Activated CD4-positive, alpha-beta T cell treated with anti-CD3 and anti-CD28 coated beads for 36 hours (primary cell): ENCODE measurements around the gene TRPM6. TPM values are rescaled to one million over a fixed set of nuclear protein-coding genes. Genes with fewer than 3 reads are reported as not detected.
"Not testable (repeated sequence)": the region's sequence is repeated elsewhere in the genome, so short reads cannot be mapped to it uniquely, and the experiment has no call there.

Experiments used
- ATAC-seq: fragments of 200-7000 bp; cut with Tn5 transposase; one replicate; pipeline ENCODE4 v1.10.0; 2021; ENCODE audit warnings: mild to moderate bottlenecking, moderate library complexity
- CTCF ChIA-PET: fragments of 350-600 bp; sonication (Branson Sonifier 250); formaldehyde crosslinking; loops from one replicate; lab custom pipeline; 2021; ENCODE audit warnings: antibody characterized with exemption; lab: Charles Lee
- POLR2A ChIA-PET: fragments of 350-600 bp; sonication (Branson Sonifier 250); formaldehyde crosslinking; loops from one replicate; lab custom pipeline; 2021; ENCODE audit warnings: antibody characterized with exemption, inconsistent platforms; lab: Charles Lee
- DNase-seq: peaks from one replicate; pipeline ENCODE4 v3.0.0-alpha.2; 2020
- H3K27ac Mint-ChIP-seq: one replicate; pipeline ENCODE4 v1.8.0; 2021; ENCODE audit warnings: mixed read lengths
- H3K27me3 Mint-ChIP-seq: one replicate; pipeline ENCODE4 v1.8.0; 2021; ENCODE audit warnings: mixed read lengths
- H3K36me3 Mint-ChIP-seq: one replicate; pipeline ENCODE4 v1.8.0; 2021; ENCODE audit warnings: low read depth, mixed read lengths
- H3K4me1 Mint-ChIP-seq: one replicate; pipeline ENCODE4 v1.8.0; 2021; ENCODE audit warnings: mixed read lengths
- H3K4me3 Mint-ChIP-seq: one replicate; pipeline ENCODE4 v1.8.0; 2021; ENCODE audit warnings: mild to moderate bottlenecking, moderate library complexity, mixed read lengths
- H3K9me3 Mint-ChIP-seq: one replicate; pipeline ENCODE4 v1.8.0; 2021; ENCODE audit warnings: low read depth, mixed read lengths
- intact Hi-C, 2 experiments: fragments of 100-400 bp; cut with DNase I in 1 of 2; cut with micrococcal nuclease in 1 of 2; formaldehyde crosslinking; loops; one replicate each; pipeline versions ENCODE4 v1.14.2 to v1.15.1; 2022 to 2024; cut with DNase I, micrococcal nuclease
- total RNA-seq, 2 experiments: library from RNA; stranded (reverse); gene quantifications; one replicate each; pipeline ENCODE4 v1.2.3, GENCODE V29; 2021

The TRPM6 gene
- total RNA-seq, 2 experiments from 2014 or later: 0.07 TPM

- Mint-ChIP-seq H3K4me3 (no peak overlapping the region), H3K36me3 (no peaks in the 10 kb centered on the region), H3K27ac (no peak overlapping the region), H3K27me3 (peaks cover 5% of the 10 kb centered on the region), H3K9me3 (no peaks in the 10 kb centered on the region), H3K4me1 (no peaks in the 10 kb centered on the region)
- intact Hi-C loops: no loop called here
- no peak for ATAC-seq
- DNase-seq: no peak
- CTCF ChIA-PET: no interaction called here
- POLR2A ChIA-PET: no interaction called here
These were observed 32.6 kb downstream of the TRPM6 start for GRCh38 chr9:74855072-74855471.

GRCh38 chr9:74853024-74853423, 34.7 kb downstream of the TRPM6 start:
- ATAC-seq, H3K27ac Mint-ChIP-seq, DNase-seq, intact Hi-C loops, H3K36me3 Mint-ChIP-seq, H3K4me3 Mint-ChIP-seq, H3K27me3 Mint-ChIP-seq, H3K4me1 Mint-ChIP-seq, POLR2A ChIA-PET, CTCF ChIA-PET, H3K9me3 Mint-ChIP-seq: not testable (repeated sequence)

- Mint-ChIP-seq H3K27ac (no peak overlapping the region), H3K36me3 (no peaks in the 10 kb centered on the region), H3K4me1 (no peaks in the 10 kb centered on the region), H3K9me3 (no peaks in the 10 kb centered on the region), H3K4me3 (no peak overlapping the region), H3K27me3 (no peaks in the 10 kb centered on the region)
- intact Hi-C loops: no loop called here
- ATAC-seq (no peak), DNase-seq (no peak)
- POLR2A ChIA-PET: no interaction called here
- CTCF ChIA-PET: no interaction called here
These were observed 39.6 kb downstream of the TRPM6 start for GRCh38 chr9:74848153-74848525.

GRCh38 chr9:74847478-74848152, 40.1 kb downstream of the TRPM6 start:
- no peaks in the 10 kb centered on the region for H3K4me1 Mint-ChIP-seq
- peak; percentile 30 for ATAC-seq
- intact Hi-C loops: no loop called here
- DNase-seq: no peak
- H3K4me3 Mint-ChIP-seq: no peak overlapping the region
- ChIA-PET POLR2A (no interaction called here), CTCF (no interaction called here)
- H3K9me3 Mint-ChIP-seq: no peaks in the 10 kb centered on the region
- no peaks in the 10 kb centered on the region for H3K27me3 Mint-ChIP-seq
- H3K36me3 Mint-ChIP-seq: no peaks in the 10 kb centered on the region
- H3K27ac Mint-ChIP-seq: no peak overlapping the region

GRCh38 chr9:74846766-74847165, 41.0 kb downstream of the TRPM6 start:
- H3K4me3 Mint-ChIP-seq: no peak overlapping the region
- ChIA-PET POLR2A (no interaction called here), CTCF (no interaction called here)
- intact Hi-C loops: no loop called here
- H3K36me3 Mint-ChIP-seq: no peaks in the 10 kb centered on the region
- H3K27ac Mint-ChIP-seq: no peak overlapping the region
- DNase-seq (no peak), ATAC-seq (no peak)
- no peaks in the 10 kb centered on the region for H3K27me3 Mint-ChIP-seq
- no peaks in the 10 kb centered on the region for H3K4me1 Mint-ChIP-seq
- no peaks in the 10 kb centered on the region for H3K9me3 Mint-ChIP-seq

- Mint-ChIP-seq H3K27me3 (peaks cover 15% of the 10 kb centered on the region), H3K36me3 (no peaks in the 10 kb centered on the region), H3K27ac (no peak overlapping the region), H3K4me1 (no peaks in the 10 kb centered on the region), H3K9me3 (no peaks in the 10 kb centered on the region), H3K4me3 (no peak overlapping the region)
- POLR2A ChIA-PET: no interaction called here
- intact Hi-C loops: no loop called here
- ATAC-seq: no peak
- DNase-seq: no peak
- CTCF ChIA-PET: no interaction called here
These were observed 49.4 kb downstream of the TRPM6 start for GRCh38 chr9:74838351-74838750.

- H3K27ac Mint-ChIP-seq: no peak overlapping the region
- H3K36me3 Mint-ChIP-seq: no peaks in the 10 kb centered on the region
- DNase-seq (no peak), ATAC-seq (no peak)
- H3K27me3 Mint-ChIP-seq: peaks cover 14% of the 10 kb centered on the region
- no peaks in the 10 kb centered on the region for H3K9me3 Mint-ChIP-seq
- H3K4me3 Mint-ChIP-seq: no peak overlapping the region
- POLR2A ChIA-PET: interaction anchor here (0.6 kb wide), 1 partner anchor 189 kb away, joined by 4 read pairs; no protein-coding TSS in a partner anchor
- CTCF ChIA-PET: no interaction called here
- no peaks in the 10 kb centered on the region for H3K4me1 Mint-ChIP-seq
- intact Hi-C loops: no loop called here
These were observed 63.1 kb downstream of the TRPM6 start for GRCh38 chr9:74824654-74825053.

- intact Hi-C loops: no loop called here
- no peaks in the 10 kb centered on the region for H3K36me3 Mint-ChIP-seq
- no peak for DNase-seq
- POLR2A ChIA-PET: no interaction called here
- H3K4me3 Mint-ChIP-seq: no peak overlapping the region
- no peak overlapping the region for H3K27ac Mint-ChIP-seq
- peaks cover 10% of the 10 kb centered on the region for H3K27me3 Mint-ChIP-seq
- no peaks in the 10 kb centered on the region for H3K4me1 Mint-ChIP-seq
- ATAC-seq: no peak
- CTCF ChIA-PET: interaction anchor here (1.0 to 1.5 kb wide), 2 partner anchors 10 kb away, joined by 3 read pairs; no protein-coding TSS in a partner anchor
- no peaks in the 10 kb centered on the region for H3K9me3 Mint-ChIP-seq
These were observed 66.1 kb downstream of the TRPM6 start for GRCh38 chr9:74821636-74822035.

GRCh38 chr9:74817816-74818215, 69.9 kb downstream of the TRPM6 start:
- Mint-ChIP-seq H3K9me3 (no peaks in the 10 kb centered on the region), H3K27me3 (peaks cover 10% of the 10 kb centered on the region), H3K36me3 (no peaks in the 10 kb centered on the region), H3K4me1 (no peaks in the 10 kb centered on the region), H3K4me3 (no peak overlapping the region), H3K27ac (no peak overlapping the region)
- CTCF ChIA-PET: no interaction called here
- ATAC-seq (no peak), DNase-seq (no peak)
- POLR2A ChIA-PET: interaction anchor here (0.6 kb wide), 1 partner anchor 64 kb away, joined by 3 read pairs; no protein-coding TSS in a partner anchor
- intact Hi-C loops: no loop called here

- H3K9me3 Mint-ChIP-seq: no peaks in the 10 kb centered on the region
- H3K4me1 Mint-ChIP-seq: no peaks in the 10 kb centered on the region
- no peaks in the 10 kb centered on the region for H3K36me3 Mint-ChIP-seq
- no peak overlapping the region for H3K27ac Mint-ChIP-seq
- POLR2A ChIA-PET: no interaction called here
- H3K27me3 Mint-ChIP-seq: peaks cover 10% of the 10 kb centered on the region
- DNase-seq (no peak), ATAC-seq (no peak)
- no peak overlapping the region for H3K4me3 Mint-ChIP-seq
- CTCF ChIA-PET: no interaction called here
- intact Hi-C loops: no loop called here
These were observed 70.4 kb downstream of the TRPM6 start for GRCh38 chr9:74817281-74817810.

- H3K4me3 Mint-ChIP-seq: no peak overlapping the region
- ATAC-seq: no peak
- DNase-seq: no peak
- H3K27me3 Mint-ChIP-seq: peaks cover 12% of the 10 kb centered on the region
- ChIA-PET CTCF (no interaction called here), POLR2A (no interaction called here)
- H3K36me3 Mint-ChIP-seq: no peaks in the 10 kb centered on the region
- no peaks in the 10 kb centered on the region for H3K4me1 Mint-ChIP-seq
- intact Hi-C loops: no loop called here
- no peak overlapping the region for H3K27ac Mint-ChIP-seq
- no peaks in the 10 kb centered on the region for H3K9me3 Mint-ChIP-seq
These were observed 77.5 kb downstream of the TRPM6 start for GRCh38 chr9:74810200-74810599.

GRCh38 chr9:74804018-74804385, 83.7 kb downstream of the TRPM6 start:
- Mint-ChIP-seq H3K9me3 (no peaks in the 10 kb centered on the region), H3K36me3 (no peaks in the 10 kb centered on the region), H3K27me3 (peaks cover 15% of the 10 kb centered on the region), H3K4me1 (no peaks in the 10 kb centered on the region), H3K4me3 (no peak overlapping the region), H3K27ac (no peak overlapping the region)
- intact Hi-C loops: no loop called here
- DNase-seq: no peak
- ChIA-PET CTCF (interaction anchor here (0.6 to 1.5 kb wide), 3 partner anchors 7 to 916 kb away, joined by 3 to 4 read pairs (median 3); no protein-coding TSS in a partner anchor), POLR2A (no interaction called here)
- ATAC-seq: no peak
